Coronary artery (tissue), 2 donors: ENCODE results near the gene CDHR5.

Experiments used
- DNase-seq: peaks from one replicate; pipeline ENCODE4 v3.0.0-alpha.2; 2017; ENCODE audit warnings: low spot score
- H3K27ac ChIP-seq, 2 donors: fragments of 200-600 bp; sonication (generic); one replicate each; pipeline ENCODE4 v1.5.1; 2016 to 2019
- H3K4me3 ChIP-seq: fragments of 200-600 bp; sonication (generic); 2 replicates; pipeline ENCODE4 v1.5.1; 2016; ENCODE audit warnings: mild to moderate bottlenecking, moderate library complexity
- TF ChIP-seq, protein P1 (sequence below): fragments of 200-600 bp; sonication (generic); IDR thresholded peaks from one replicate; pipeline ENCODE4 v1.5.1; 2019; ENCODE audit warnings: antibody characterized with exemption

The CDHR5 gene

DNA sequence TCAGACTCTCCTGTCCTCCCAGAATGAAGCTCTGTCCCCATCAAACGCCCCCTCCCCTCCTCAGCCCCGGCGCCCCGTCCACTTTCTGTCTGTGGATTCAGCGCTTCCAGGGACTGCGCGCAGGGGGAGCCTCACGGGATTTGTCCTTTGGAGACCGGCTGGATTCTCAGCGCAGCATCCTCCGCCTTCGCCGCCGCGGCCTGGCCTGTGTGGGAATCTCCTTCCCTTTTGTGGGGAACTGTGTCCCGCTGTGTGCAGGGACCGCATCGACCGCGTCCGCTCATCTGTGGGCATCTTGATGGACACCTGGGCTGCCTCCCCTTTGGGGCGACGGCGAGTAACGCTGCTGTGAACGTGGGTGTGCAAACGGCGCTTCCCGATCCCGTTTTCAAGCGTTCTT lies 3.3 kb upstream of the CDHR5 start:
- TF ChIP-seq, protein P1, sequence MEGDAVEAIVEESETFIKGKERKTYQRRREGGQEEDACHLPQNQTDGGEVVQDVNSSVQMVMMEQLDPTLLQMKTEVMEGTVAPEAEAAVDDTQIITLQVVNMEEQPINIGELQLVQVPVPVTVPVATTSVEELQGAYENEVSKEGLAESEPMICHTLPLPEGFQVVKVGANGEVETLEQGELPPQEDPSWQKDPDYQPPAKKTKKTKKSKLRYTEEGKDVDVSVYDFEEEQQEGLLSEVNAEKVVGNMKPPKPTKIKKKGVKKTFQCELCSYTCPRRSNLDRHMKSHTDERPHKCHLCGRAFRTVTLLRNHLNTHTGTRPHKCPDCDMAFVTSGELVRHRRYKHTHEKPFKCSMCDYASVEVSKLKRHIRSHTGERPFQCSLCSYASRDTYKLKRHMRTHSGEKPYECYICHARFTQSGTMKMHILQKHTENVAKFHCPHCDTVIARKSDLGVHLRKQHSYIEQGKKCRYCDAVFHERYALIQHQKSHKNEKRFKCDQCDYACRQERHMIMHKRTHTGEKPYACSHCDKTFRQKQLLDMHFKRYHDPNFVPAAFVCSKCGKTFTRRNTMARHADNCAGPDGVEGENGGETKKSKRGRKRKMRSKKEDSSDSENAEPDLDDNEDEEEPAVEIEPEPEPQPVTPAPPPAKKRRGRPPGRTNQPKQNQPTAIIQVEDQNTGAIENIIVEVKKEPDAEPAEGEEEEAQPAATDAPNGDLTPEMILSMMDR: no peak
- peak; percentile 68 for DNase-seq
- no peak overlapping the region for H3K4me3 ChIP-seq
- no peak overlapping the region for H3K27ac ChIP-seq

DNA sequence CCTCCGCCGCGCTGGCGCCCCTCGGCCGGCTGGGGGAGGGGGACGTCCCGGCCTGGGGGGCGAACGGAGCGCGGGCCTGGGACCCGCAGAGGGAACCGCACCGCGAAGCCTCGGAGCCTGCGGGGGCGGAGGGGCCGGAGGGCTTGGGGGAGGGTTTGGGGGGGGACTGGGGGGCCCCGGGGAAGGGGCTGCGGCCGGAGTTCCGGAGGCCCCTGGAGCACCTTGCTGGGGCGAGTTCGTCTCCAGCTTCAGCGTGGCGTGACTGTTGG lies 2.5 kb upstream of the CDHR5 start:
- no peak for DNase-seq
- H3K27ac ChIP-seq: no peak overlapping the region
- no peak overlapping the region for H3K4me3 ChIP-seq
- TF ChIP-seq, protein P1: no peak

DNA sequence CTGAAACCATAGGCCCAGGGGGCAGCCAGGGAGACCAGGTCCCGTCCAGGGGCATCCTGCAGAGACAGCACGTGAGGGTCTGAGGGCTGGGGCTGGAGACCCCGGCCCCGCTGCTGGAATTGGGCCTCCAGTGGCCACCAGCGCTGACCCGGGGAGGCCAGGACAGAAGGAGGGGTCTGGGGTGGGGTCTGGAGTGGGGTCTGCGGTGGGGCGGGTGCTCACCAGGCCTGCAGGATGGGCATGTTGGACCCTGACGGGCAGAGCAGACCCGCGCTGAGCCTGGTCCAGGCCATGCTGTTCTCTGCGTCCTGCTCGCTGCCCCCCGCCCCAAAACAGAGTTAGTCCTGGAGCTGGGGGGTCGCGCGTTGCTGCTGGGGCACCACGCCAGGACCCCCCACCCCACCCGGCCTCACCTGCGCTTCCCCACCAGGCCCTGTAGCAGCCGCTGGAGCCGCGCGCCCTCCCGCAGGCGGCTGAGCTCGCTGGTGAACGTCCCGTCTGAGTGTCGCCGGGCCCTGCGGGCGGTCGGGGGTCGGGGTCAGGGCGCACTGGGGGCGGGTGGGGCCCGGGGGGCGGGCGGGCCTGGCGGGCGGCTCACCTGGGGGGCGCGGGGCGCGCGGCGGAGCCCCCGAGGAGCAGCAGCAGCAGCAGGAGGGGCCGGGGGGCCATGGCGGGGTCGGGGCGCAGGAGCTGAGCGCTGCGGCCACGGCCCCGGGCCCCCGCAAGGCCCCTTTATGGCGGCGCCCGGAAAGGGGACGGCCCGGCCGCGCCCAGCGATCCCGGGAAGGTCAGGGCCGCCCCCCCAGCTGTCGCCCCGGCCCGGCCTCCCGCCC lies 1.9 kb upstream of the CDHR5 start, which contains the start of gene SCT:
TSS of gene SCT (minus strand) at position 707 of the 833 bp plus-strand sequence. CDS start at position 669, 38 bp downstream.
- TF ChIP-seq, protein P1: no peak
- Histone ChIP-seq H3K4me3 (no peak within 1 kb of the TSS), H3K27ac (no peak within 1 kb of the TSS)

DNA sequence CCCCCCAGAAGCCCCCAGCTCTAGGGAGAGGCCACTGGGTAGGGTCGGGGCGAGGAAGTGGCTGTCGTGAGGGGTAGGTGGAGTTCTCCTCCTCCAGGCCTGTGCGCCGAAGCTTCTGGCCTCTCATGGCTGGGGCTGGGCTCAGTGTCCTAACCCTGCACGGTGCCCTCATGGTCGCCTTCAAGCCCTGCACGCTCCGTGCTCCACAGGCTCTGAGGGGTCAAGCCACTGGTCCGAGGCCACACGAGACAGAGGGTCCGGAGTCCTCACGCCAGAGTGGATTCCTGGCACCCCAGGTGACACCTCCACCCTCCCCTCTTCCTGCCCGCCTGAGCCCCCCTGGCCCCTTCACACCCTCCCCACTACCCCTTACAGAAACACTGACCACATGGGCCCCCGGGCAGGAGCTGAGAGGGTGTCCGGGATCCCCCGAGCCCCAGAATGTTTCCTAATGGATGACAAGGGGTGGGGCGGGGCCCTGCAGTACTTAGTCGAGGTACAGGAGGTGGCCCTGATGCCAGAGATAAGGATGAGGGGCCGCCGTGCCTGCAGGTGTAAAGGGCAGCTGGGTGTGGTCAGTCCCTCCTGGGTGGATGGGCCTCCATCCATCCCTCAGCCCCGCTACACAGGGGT lies 997 bp upstream of the CDHR5 start:
- no peak overlapping the region for H3K27ac ChIP-seq
- H3K4me3 ChIP-seq: no peak overlapping the region
- TF ChIP-seq, protein P1: no peak
- DNase-seq: no peak

More for the DNA sequence above, 1.9 kb upstream of the CDHR5 start, which contains the start of gene SCT:
- peak; percentile 72 for DNase-seq

DNA sequence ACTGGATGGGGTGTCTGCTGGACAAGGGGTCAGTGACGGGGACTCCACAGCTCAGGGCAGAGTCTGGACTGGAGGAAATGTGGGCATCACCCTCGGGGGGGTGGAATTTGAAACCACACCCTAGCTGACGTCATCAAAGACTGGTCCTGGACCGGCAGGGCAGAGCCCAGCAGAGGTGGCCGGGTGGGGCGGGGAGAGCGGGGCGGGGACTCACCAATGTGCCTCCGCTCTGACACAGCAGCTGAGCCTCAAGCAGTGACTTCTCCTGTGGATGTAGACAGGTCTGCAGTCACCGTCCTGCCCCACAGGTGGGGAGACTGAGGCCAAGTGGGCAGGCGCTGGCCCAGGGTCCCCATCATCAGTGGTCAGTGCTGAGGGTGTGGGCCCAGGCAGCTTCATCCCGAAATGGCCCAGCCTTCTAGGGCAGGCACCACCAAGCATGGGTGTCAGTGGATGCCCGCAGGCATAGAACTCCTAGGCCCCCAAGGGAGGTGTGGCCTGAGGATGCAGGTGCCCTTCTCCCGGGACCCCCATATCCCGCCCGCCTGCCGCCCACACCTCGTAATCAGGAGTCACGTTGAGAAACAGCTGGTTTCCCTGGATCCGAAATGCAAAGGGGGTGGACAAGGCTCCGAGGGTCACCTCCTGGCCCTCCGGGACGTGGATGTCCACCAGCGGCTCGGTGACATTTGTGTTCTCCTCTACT lies 603 bp downstream of the CDHR5 start:
- Histone ChIP-seq H3K27ac (no peak overlapping the region), H3K4me3 (no peak overlapping the region)
- DNase-seq: peak; percentile 69
- TF ChIP-seq, protein P1: no peak

DNA sequence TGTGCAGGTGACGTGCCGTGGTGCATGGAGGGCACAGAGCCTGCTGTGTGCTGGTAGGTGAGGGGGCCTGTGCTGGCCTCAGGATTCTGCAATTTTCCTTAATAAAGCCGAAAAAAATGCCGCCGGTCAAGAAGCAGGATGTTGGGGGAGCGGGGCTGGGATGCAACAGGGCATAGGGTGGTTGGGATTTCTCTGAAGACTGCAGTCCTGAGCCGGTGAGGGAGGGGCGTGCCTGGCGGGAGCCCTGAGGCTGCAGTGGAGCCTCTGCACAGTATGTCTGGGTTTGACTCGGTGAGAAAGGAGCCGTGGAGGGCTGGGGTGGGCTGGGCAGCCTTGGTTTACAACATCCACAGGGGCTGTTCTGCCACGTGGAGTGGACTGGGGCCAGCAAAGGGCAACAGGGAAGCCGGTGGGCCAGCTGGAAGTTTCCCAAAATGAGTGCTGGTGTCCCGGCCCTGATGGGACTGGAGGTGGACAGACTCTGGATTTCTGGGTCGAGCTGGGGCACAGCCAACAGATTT lies 1.3 kb downstream of the CDHR5 start:
- no peak for DNase-seq
- TF ChIP-seq, protein P1: no peak
- Histone ChIP-seq H3K4me3 (no peak overlapping the region), H3K27ac (no peak overlapping the region)
